HEK293T (cell line): ENCODE measurements around the gene P4HA2.

Source experiments
- ARNT ChIP-seq: fragments of 450-650 bp; IDR thresholded peaks from 2 replicates; pipeline ENCODE4 v1.6.1; 2017; ENCODE audit warnings: mild to moderate bottlenecking
- BHLHE40 ChIP-seq: fragments of 450-650 bp; IDR thresholded peaks from 2 replicates; pipeline ENCODE4 v1.6.1; 2016; ENCODE audit warnings: mild to moderate bottlenecking, moderate library complexity, borderline replicate concordance
- CTBP1 ChIP-seq: fragments of 450-650 bp; IDR thresholded peaks from 2 replicates; pipeline ENCODE4 v1.6.1; 2016; ENCODE audit warnings: borderline replicate concordance
- ELF4 ChIP-seq: fragments of 450-650 bp; IDR thresholded peaks from 2 replicates; pipeline ENCODE4 v1.6.1; 2017; ENCODE audit warnings: antibody characterized with exemption
- FOXA1 ChIP-seq: fragments of 450-650 bp; IDR thresholded peaks from 2 replicates; pipeline ENCODE4 v1.6.1; 2016; ENCODE audit warnings: mild to moderate bottlenecking
- FOXK2 ChIP-seq: fragments of 450-650 bp; IDR thresholded peaks from 2 replicates; pipeline ENCODE4 v1.6.1; 2016; ENCODE audit warnings: mild to moderate bottlenecking
- LEF1 ChIP-seq: fragments of 450-650 bp; IDR thresholded peaks from 2 replicates; pipeline ENCODE4 v1.6.1; 2017; ENCODE audit warnings: mild to moderate bottlenecking, borderline replicate concordance
- SP1 ChIP-seq: fragments of 450-650 bp; IDR thresholded peaks from 2 replicates; pipeline ENCODE4 v1.6.1; 2017
- TARDBP ChIP-seq: fragments of 450-650 bp; IDR thresholded peaks from 2 replicates; pipeline ENCODE4 v1.6.1; 2016
- ZNF384 ChIP-seq: fragments of 450-650 bp; IDR thresholded peaks from 2 replicates; pipeline ENCODE4 v1.6.1; 2016
- TF ChIP-seq, protein P1 (sequence below): fragments of 450-650 bp; IDR thresholded peaks from 2 replicates; pipeline ENCODE4 v1.6.1; 2016

- TF ChIP-seq SP1 (no peak), FOXK2 (no peak), TARDBP (no peak), FOXA1 (no peak), BHLHE40 (no peak), CTBP1 (no peak), ZNF384 (no peak), ARNT (no peak), LEF1 (no peak), ELF4 (no peak)
- TF ChIP-seq, protein P1, sequence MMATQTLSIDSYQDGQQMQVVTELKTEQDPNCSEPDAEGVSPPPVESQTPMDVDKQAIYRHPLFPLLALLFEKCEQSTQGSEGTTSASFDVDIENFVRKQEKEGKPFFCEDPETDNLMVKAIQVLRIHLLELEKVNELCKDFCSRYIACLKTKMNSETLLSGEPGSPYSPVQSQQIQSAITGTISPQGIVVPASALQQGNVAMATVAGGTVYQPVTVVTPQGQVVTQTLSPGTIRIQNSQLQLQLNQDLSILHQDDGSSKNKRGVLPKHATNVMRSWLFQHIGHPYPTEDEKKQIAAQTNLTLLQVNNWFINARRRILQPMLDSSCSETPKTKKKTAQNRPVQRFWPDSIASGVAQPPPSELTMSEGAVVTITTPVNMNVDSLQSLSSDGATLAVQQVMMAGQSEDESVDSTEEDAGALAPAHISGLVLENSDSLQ: no peak
Observed at GRCh38 chr5:132181011-132181629, 46.5 kb downstream of the P4HA2 start.
